C1 segment of cervical spinal cord (tissue), 14 donors: ENCODE data around the gene MKS1.
A peak's percentile ranks its signal among the peaks of the same experiment; 100 is the strongest.

Source experiments
- DNase-seq, 14 donors: peaks; one replicate each; lab custom pipeline; 2025; lab: John Stamatoyannopoulos, UW

The MKS1 gene

GRCh38 chr17:58166682-58167081 lies 52.4 kb downstream of the MKS1 start, which contains the start of gene OR4D2:
Gene OR4D2, plus strand, starts transcription at chr17:58166982. Its CDS starts 2,674 bp downstream, at chr17:58169656.
- no peak for DNase-seq

GRCh38 chr17:58165981-58166380 lies 53.1 kb downstream of the MKS1 start:
- no peak for DNase-seq

- no peak for DNase-seq
These were observed 57.5 kb downstream of the MKS1 start for GRCh38 chr17:58161566-58161965.

GRCh38 chr17:58158181-58158580 lies 60.9 kb downstream of the MKS1 start:
- no peak for DNase-seq

GRCh38 chr17:58156839-58157803 lies 61.9 kb downstream of the MKS1 start:
- peak in 4 of 14 donors; percentile 0 to 37 (median 4) for DNase-seq
